Psoas muscle (tissue), 8 donors: Measurements from ENCODE around the gene ADIPOR1. TPM values are rescaled to one million over a fixed set of nuclear protein-coding genes. Genes with fewer than 3 reads are reported as not detected.
A peak's percentile ranks its signal among the peaks of the same experiment; 100 is the strongest.
"Not testable (repeated sequence)": the region's sequence is repeated elsewhere in the genome, so short reads cannot be mapped to it uniquely, and the experiment has no call there.

Experiments
- ATAC-seq, 4 donors: fragments of 200-7000 bp; cut with Tn5 transposase; one replicate each; pipeline ENCODE4 v1.9.1; 2020; ENCODE audit warnings: moderate library complexity in 3 of 4, mild to moderate bottlenecking in 2 of 4
- DNase-seq, 2 donors: peaks; one replicate each; pipeline ENCODE4 v3.0.0-alpha.2; 2020
- H3K27ac ChIP-seq: fragments of 200-600 bp; one replicate; pipeline ENCODE4 v1.8.0; 2022
- H3K27me3 ChIP-seq, 3 donors: fragments of 200-600 bp in 1 of 3; one replicate each; pipeline versions ENCODE4 v1.6.1 to v1.8.0; 2013 to 2022; ENCODE audit warnings: low read length in 2 of 3, mild to moderate bottlenecking in 2 of 3, moderate library complexity in 1 of 3; ENCODE audit not compliant: insufficient read depth in 3 of 3
- H3K36me3 ChIP-seq, 2 donors: fragments of 200-600 bp in 1 of 2; one replicate each; pipeline versions ENCODE4 v1.6.1 to v1.8.0; 2013 to 2022; ENCODE audit warnings: low read depth in 1 of 2, mild to moderate bottlenecking in 1 of 2, moderate library complexity in 1 of 2; ENCODE audit not compliant: insufficient read depth in 1 of 2
- H3K4me1 ChIP-seq: fragments of 200-600 bp; one replicate; pipeline ENCODE4 v1.8.0; 2022
- H3K4me3 ChIP-seq: fragments of 200-600 bp; one replicate; pipeline ENCODE4 v1.8.0; 2022; ENCODE audit warnings: mild to moderate bottlenecking
- H3K9me3 ChIP-seq: fragments of 200-600 bp; one replicate; pipeline ENCODE4 v1.8.0; 2022
- WGBS, 3 donors: extraction: QIAGEN DNeasy Blood & Tissue Kit; methylation state at CpG; one replicate each; pipeline versions ENCODE4 v1.1.6 to v1.1.7; 2013; 5-methylcytosine and 5-hydroxymethylcytosine counted together
- intact Hi-C, 2 donors: fragments of 100-400 bp; cut with DNase I; formaldehyde crosslinking; loops; one replicate each; pipeline versions ENCODE4 v1.11.0 to v1.14.2; 2022
- long read RNA-seq, 2 donors: library from polyadenylated mRNA; unstranded; transcript quantifications; one replicate each; pipeline ENCODE4 v2.0.0, GENCODE V29; 2021
- polyA plus RNA-seq, 3 donors: library from polyadenylated mRNA; stranded (reverse); fragments of 200-250 nt; gene quantifications; one replicate each; pipeline ENCODE4 v1.2.3, GENCODE V29; 2013
- total RNA-seq, 4 donors: library from RNA; stranded (reverse); fragmentation: NEBNext Ultra II Directional in 2 of 4; extraction: Animal tissue kit (Norgen Biotek cat#: 25700) in 2 of 4; gene quantifications; one replicate each; pipeline versions ENCODE4 v1.2.1 to v1.2.4, GENCODE V29; 2021 to 2023
- TF ChIP-seq, protein P1 (sequence below): fragments of 200-600 bp; IDR thresholded peaks from one replicate; pipeline ENCODE4 v1.8.0; 2022; ENCODE audit warnings: antibody characterized with exemption
- donor health status: healthy with polysubstance abuse.
- donor health status: DM: no; HTN: no; CAD: no; lungs with moderate emphysema.
- donor health status: Bipolar disorder and iron deficiency.
- donor health status: healthy.
- donor health status: DM: yes; HTN: yes; CAD: no.
- donor health status: DM: no; HTN: no; CAD: no.
- donor health status: DM: no; HTN: no; CAD: no.
- donor health status: DM: yes; HTN: yes; CAD: no.

ADIPOR1 gene, protein sequence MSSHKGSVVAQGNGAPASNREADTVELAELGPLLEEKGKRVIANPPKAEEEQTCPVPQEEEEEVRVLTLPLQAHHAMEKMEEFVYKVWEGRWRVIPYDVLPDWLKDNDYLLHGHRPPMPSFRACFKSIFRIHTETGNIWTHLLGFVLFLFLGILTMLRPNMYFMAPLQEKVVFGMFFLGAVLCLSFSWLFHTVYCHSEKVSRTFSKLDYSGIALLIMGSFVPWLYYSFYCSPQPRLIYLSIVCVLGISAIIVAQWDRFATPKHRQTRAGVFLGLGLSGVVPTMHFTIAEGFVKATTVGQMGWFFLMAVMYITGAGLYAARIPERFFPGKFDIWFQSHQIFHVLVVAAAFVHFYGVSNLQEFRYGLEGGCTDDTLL
- total RNA-seq: 10 to 100 TPM; 64.4 to 91.0 (median 72.1) TPM
- 100 to 1,000 TPM in 1 of 3 donors, 10 to 100 TPM in 2; 75.3 to 127 (median 95.8) TPM for polyA plus RNA-seq
- long read RNA-seq, donor 1, transcript ADIPOR1-201 (8 exons, 2,177 nt): major isoform, 37 of 85 reads
- long read RNA-seq, donor 1, partial matches to known transcripts: 4 of 85 reads
- long read RNA-seq, donor 1, other reads (novel, unspliced or antisense): 44 of 85 reads
- long read RNA-seq, donor 2, transcript ADIPOR1-205 (3 exons, 2,109 nt): minor isoform, 6 of 251 reads
- long read RNA-seq, donor 2, transcript ADIPOR1-201 (8 exons, 2,177 nt): major isoform, 47 of 251 reads
- long read RNA-seq, donor 2, partial matches to known transcripts: 6 of 251 reads
- long read RNA-seq, donor 2, other reads (novel, unspliced or antisense): 192 of 251 reads

DNA sequence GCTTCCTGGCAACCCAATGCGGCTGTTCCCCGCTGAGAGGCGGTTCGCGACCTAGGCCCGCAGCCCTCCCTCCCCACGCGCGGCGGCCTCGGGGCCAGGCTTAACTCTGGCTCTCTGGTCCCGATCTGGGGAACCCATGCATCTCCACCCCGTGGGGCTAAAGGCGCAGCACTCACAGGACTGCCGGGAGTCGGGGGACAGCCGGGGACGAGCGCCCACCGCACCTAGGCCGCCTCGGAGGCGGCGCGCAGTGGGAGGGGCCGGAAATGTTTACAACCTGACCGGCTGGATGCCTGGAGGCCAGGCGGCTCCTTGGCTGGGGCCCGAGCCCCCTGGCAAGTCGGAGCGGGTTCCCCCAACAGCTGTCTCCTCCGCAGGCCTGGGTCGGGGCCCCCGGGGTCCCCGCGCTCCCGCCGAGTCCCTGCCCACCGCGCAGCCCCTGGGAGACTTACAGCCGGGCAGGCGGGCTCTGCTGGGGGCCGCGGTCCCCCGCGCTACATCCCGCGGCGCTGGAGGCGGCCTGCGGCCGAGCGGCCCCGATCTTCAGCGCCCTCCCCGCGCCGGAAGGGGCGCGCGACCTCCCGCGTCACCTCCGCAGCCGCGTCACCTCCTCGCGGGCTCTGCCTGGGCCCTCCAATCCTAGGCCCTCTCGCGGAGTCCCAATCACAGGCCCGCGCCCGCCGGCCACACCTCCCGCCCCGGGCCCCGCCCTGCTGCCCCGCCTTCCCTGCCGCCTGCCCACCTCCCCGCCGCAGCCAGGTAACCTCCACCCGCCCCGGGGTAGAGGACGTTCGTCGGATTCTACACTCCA is at the start of gene ADIPOR1:
ADIPOR1 (minus strand) TSS at position 580 of the 811 bp plus-strand sequence. CDS start 7,242 bp downstream, outside the sequence.
- intact Hi-C loops: loop anchor here in 1 of 2 donors (5.0 kb wide), 1 partner anchor 1076 kb away; no protein-coding TSS in a partner anchor
- Histone ChIP-seq H3K4me3 (peak within 1 kb of the TSS; percentile 97), H3K27me3 (no peaks in the 10 kb centered on the region), H3K27ac (peak within 1 kb of the TSS; percentile 99), H3K9me3 (no peaks in the 10 kb centered on the region), H3K4me1 (peaks cover 83% of the 10 kb centered on the region), H3K36me3 (peaks cover 0 to 37% of the 10 kb centered on the region in 2 donors)
- 0 to 1% (median 0%) methylated on average over 49 to 86 of the region's 86 CpGs for WGBS, 3 donors
- ATAC-seq: peak; percentile 82 to 86 (median 83)
- DNase-seq: peak; percentile 91 to 96
- TF ChIP-seq, protein P1, sequence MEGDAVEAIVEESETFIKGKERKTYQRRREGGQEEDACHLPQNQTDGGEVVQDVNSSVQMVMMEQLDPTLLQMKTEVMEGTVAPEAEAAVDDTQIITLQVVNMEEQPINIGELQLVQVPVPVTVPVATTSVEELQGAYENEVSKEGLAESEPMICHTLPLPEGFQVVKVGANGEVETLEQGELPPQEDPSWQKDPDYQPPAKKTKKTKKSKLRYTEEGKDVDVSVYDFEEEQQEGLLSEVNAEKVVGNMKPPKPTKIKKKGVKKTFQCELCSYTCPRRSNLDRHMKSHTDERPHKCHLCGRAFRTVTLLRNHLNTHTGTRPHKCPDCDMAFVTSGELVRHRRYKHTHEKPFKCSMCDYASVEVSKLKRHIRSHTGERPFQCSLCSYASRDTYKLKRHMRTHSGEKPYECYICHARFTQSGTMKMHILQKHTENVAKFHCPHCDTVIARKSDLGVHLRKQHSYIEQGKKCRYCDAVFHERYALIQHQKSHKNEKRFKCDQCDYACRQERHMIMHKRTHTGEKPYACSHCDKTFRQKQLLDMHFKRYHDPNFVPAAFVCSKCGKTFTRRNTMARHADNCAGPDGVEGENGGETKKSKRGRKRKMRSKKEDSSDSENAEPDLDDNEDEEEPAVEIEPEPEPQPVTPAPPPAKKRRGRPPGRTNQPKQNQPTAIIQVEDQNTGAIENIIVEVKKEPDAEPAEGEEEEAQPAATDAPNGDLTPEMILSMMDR: no peak

DNA sequence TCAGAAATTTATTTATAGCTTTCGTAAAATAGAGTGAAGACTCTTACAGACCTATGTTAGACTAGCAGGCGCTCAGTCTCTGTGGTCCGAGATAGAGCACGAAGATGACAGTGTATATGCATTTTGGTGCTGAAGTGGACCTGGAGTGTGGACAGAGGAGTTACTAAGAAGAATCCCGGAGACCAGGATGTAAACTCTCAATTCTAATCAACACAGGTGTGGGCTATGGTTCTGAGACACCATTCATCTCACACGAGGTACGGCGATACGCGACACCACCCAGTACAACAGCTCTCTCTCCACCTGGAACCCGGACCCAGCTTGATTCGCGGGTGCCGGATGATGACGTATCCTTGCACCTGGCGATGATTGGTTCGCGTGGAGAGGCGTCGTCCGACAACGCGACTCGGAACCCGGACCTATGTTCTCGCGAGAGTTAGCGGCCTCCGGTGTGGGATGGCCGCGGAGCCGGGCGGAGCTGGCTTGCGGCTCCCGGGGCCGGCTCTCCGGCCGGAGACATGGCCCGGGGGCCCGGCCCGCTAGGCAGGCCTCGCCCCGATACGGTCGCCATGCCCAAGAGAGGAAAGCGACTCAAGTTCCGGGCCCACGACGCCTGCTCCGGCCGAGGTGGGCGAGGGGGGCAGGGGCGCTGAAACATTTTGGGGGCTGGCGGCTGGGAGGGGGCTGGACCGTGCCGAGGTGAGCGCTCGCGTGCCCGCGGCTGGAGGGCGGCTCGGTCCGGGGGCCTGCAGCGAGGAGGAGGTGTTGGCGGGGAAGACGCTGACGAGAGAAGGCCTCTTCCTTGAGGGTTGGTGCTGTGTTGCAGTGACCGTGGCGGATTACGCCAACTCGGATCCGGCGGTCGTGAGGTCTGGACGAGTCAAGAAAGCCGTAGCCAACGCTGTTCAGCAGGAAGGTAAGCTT is 49.1 kb upstream of the ADIPOR1 start, which contains the start of gene TMEM183A:
TMEM183A (plus strand) TSS at position 427 of the 924 bp plus-strand sequence; CDS start at position 519, 92 bp downstream.
- H3K4me3 ChIP-seq: peak within 1 kb of the TSS; percentile 74
- peaks cover 0 to 34% of the 10 kb centered on the region in 2 donors for H3K36me3 ChIP-seq
- peak; percentile 98 to 99 (median 98) for ATAC-seq
- WGBS, 3 donors: 0 to 1% (median 0%) methylated on average over 71 to 78 of the region's 78 CpGs
- peak within 1 kb of the TSS; percentile 90 for H3K27ac ChIP-seq
- intact Hi-C loops: loop anchor here (5.0 kb wide), 1 partner anchor 40 kb away; the partner anchor contains the start of gene CYB5R1 (in 2 of the 2)
- DNase-seq: peak; percentile 96 to 98
- peaks cover 14% of the 10 kb centered on the region for H3K4me1 ChIP-seq
- no peaks in the 10 kb centered on the region for H3K9me3 ChIP-seq
- H3K27me3 ChIP-seq: no peaks in the 10 kb centered on the region
- TF ChIP-seq, protein P1: no peak

DNA sequence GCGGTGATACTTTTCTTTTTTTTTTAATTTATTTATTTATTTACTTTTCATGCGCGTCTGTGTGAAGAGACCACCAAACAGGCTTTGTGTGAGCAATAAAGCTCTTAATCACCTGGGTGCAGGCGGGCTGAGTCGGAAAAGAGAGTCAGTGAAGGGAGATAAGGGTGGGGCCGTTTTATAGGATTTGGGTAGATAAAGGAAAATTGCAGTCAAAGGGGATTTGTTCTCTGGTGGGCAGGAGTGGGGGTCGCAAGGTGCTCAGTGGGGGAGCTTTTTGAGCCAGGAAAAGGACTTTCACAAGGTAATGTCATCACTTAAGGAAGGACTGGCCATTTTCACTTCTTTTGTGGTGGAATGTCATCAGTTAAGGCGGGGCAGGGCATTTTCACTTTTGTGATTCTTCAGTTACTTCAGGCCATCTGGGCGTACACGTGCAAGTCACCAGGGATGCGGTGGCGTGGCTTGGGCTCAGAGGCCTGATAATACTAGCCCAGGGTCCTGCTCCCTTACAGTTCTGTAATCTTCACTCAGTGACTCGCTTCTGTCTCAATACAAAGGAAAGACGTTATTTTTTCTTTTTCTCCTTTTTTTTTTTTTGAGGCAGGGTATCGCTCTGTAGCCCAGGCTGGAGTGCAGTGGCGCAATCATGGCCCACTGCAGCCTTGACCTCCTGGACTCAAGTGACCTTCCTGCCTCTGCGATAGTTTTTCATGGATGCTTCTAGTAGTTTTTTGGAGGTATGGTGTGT is 47.5 kb upstream of the ADIPOR1 start:
- intact Hi-C loops: loop anchor here (5.0 kb wide), 1 partner anchor 38 kb away; the partner anchor contains the start of gene CYB5R1 (in 2 of the 2)
- not testable (repeated sequence) for DNase-seq, H3K27ac ChIP-seq, ATAC-seq, H3K9me3 ChIP-seq, H3K4me3 ChIP-seq, H3K27me3 ChIP-seq
- peaks cover 14% of the 10 kb centered on the region for H3K4me1 ChIP-seq
- WGBS, 3 donors: 83 to 84% (median 83%) methylated on average over 17 of the region's 17 CpGs
- peaks cover 0 to 21% of the 10 kb centered on the region in 2 donors for H3K36me3 ChIP-seq

DNA sequence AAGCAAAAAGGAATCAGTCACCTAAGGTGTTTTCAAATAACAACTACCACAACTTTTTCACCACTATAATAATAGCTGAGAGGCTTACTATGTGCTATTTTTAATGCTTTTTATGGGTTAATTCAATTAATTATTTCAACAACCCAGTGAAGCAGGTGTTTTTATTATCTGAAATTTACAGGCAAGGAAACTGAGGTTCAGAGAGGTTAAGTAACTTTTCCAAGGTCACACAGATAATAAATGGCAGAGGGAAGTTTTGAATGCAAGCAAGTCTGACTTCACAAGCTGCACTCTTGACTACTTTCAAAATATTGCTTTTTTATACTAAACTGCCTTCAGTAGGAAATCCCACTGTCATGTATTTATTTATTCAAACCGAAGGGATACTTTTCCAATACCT is 44.8 kb upstream of the ADIPOR1 start:
- no peaks in the 10 kb centered on the region for H3K9me3 ChIP-seq
- no peaks in the 10 kb centered on the region for H3K36me3 ChIP-seq
- no peak overlapping the region for H3K27ac ChIP-seq
- intact Hi-C loops: no loop called here
- WGBS, 3 donors: 82 to 89% (median 85%) methylated on average over 1 of the region's 1 CpG
- no peak overlapping the region for H3K4me3 ChIP-seq
- H3K27me3 ChIP-seq: no peaks in the 10 kb centered on the region
- H3K4me1 ChIP-seq: no peaks in the 10 kb centered on the region
- TF ChIP-seq, protein P1: no peak
- no peak for DNase-seq
- no peak for ATAC-seq
